Brain microvascular endothelial cell (primary cell): ENCODE measurements around the gene C4orf51.

ENCODE experiments used
- DNase-seq: peaks from one replicate; pipeline ENCODE4 v3.0.0-alpha.2; 2020
- H3K27ac ChIP-seq: fragments of 250-450 bp; sonication (Bioruptor Pico); 2 replicates; pipeline ENCODE4 v1.5.1; 2020; ENCODE audit warnings: mild to moderate bottlenecking, moderate library complexity
- H3K27me3 ChIP-seq: fragments of 250-450 bp; sonication (Bioruptor Pico); replicated peaks from 2 replicates; pipeline ENCODE4 v1.5.1; 2020; ENCODE audit warnings: mild to moderate bottlenecking
- H3K36me3 ChIP-seq: fragments of 250-450 bp; sonication (Bioruptor Pico); replicated peaks from 2 replicates; pipeline ENCODE4 v1.5.1; 2020; ENCODE audit warnings: mild to moderate bottlenecking
- H3K4me3 ChIP-seq: 2 replicates; pipeline ENCODE4 v1.5.1; 2011; ENCODE audit warnings: low read depth, mild to moderate bottlenecking, control low read depth, low read length, moderate library complexity
- CTCF ChIP-seq: IDR thresholded peaks from 2 replicates; pipeline ENCODE4 v1.5.1; 2011; ENCODE audit warnings: low read depth, mild to moderate bottlenecking, moderate library complexity, low read length, control low read depth, inconsistent platforms; ENCODE audit errors: missing control alignments
- in situ Hi-C: cut with HindIII; loops from 2 replicates; pipeline ENCODE4 v1.10.0; 2017; ENCODE audit warnings: low sequenced_read_pairs, low pct_ligation_motif_present

Gene C4orf51

GRCh38 chr4:145716200-145716599 is 36.3 kb downstream of the C4orf51 start:
- Histone ChIP-seq H3K27me3 (no peaks in the 10 kb centered on the region), H3K27ac (no peak overlapping the region), H3K4me3 (no peak overlapping the region), H3K36me3 (no peaks in the 10 kb centered on the region)
- no peak for TF ChIP-seq CTCF
- in situ Hi-C loops, result no loop called here
- DNase-seq, result no peak

DNA sequence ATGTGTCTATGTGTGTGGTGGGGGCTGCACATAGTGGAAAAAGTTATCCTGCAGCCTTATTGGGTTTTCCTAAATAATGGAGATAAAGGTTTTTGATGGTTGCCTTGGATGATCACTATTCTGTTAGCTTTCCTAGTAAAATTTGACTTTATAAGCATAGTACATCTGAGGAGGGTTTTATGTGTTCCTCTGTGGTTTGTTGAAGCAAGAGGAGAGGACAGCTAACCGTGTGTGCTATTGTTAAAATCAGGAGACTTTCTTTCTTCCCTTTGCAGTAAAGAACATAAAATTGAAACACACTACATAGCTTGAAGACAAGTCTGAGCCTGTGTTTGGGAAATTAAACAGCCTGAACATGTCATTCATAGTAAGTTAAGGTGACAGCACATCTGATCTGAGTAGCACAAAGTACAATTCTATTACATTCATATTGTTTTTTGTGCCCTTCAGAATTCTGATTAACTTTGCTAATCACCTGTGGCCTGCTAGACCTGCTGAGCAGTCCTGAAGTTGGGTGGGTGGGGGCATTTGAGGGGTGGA is 36.8 kb downstream of the C4orf51 start:
- TF ChIP-seq CTCF, result no peak
- no peak for DNase-seq
- Histone ChIP-seq H3K4me3 (no peak overlapping the region), H3K27ac (no peak overlapping the region), H3K36me3 (no peaks in the 10 kb centered on the region), H3K27me3 (no peaks in the 10 kb centered on the region)
- in situ Hi-C loops, result no loop called here

DNA sequence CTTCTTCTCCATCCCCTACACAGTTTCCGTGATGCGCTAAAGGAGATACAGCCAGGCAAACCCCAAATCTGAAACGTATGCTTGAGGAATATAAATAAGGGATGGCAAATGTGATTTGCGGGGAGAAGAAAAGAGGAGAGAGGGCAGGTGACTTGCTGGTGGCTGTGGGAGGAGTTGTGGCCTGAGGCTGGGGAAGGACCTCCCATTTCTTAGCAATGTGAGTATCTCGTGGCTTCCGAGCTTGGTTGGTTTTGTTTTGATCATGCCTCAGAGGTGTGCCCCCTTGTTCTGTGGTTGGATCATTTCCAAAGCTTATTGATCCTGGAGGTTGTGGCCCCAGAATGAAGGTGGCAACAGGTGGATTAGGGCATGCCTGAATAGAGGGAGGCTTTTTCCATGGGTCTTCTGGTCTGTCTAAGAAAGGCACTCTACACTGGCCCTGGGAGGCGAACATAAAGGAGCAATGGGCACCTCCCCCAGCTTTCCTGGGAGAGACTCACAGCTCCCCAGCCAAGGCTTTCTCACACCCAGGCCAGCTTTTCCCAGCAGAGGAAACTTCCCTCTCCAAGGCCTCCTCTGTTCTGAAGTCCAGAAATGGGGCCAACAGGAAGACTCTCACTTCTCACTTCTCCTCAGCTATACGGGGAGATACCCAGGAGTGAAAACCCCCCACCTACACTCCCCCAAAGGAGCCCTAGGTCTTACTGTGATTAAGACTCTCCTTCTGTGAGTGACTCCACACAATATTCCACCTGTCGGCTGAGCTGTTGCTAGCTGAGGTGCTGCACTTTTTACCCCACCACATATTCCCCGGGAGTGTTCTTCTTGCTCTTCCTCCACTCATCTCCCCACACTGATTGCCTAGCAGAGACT is 40.0 kb downstream of the C4orf51 start:
- no peak for DNase-seq
- H3K36me3 ChIP-seq, result no peaks in the 10 kb centered on the region

DNA sequence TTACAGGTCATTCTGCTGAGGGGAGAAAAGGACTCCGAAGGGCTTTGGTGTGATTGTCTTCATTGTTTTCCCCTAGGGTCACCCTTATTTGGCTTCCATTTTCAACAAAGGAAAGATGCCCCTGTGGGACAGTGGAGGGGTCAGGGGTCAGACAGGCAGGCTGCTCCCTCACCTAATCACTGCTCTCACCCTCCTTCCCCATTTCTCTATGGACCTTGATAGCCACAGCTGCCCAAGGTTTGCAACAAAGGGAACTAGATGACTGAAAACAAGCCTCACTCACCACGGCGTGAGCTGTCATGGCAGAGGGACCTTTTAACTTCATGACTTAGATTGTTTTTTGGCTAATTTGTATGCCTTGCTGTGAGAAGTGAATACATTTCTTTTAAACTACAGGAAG is 40.7 kb downstream of the C4orf51 start:
- no peak overlapping the region for H3K4me3 ChIP-seq
- H3K36me3 ChIP-seq, result no peaks in the 10 kb centered on the region
- in situ Hi-C loops, result no loop called here
- DNase-seq, result no peak
- TF ChIP-seq CTCF, result no peak
- H3K27me3 ChIP-seq, result no peaks in the 10 kb centered on the region
- no peak overlapping the region for H3K27ac ChIP-seq

More for the DNA sequence above, 40.0 kb downstream of the C4orf51 start:
- no peak overlapping the region for H3K27ac ChIP-seq
- no peak overlapping the region for H3K4me3 ChIP-seq
- no peak for TF ChIP-seq CTCF
- in situ Hi-C loops, result no loop called here
- no peaks in the 10 kb centered on the region for H3K27me3 ChIP-seq

DNA sequence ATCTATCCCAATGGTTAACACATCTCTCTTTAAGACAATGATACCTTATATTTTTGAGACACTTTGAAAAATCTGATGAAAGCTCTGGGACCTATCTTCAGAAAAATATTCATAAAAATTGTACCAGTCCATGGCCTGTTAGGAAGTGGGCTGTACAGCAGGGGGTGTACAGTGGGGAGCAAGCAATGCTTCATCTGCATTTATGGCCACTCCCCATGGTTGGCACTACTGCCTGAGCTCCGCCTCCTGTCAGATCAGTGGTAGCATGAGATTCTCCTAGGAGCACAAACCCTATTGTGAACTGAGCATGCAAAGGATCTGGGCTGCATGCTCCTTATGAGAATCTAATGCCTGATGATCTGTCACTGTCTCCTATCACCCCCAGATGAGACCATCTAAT is 42.6 kb downstream of the C4orf51 start:
- Histone ChIP-seq H3K27ac (no peak overlapping the region), H3K27me3 (no peaks in the 10 kb centered on the region), H3K36me3 (no peaks in the 10 kb centered on the region), H3K4me3 (no peak overlapping the region)
- no peak for TF ChIP-seq CTCF
- in situ Hi-C loops, result no loop called here
- DNase-seq, result no peak
